Keratinocyte (primary cell): ENCODE data around the gene TAS1R2. TPM values are rescaled to one million over a fixed set of nuclear protein-coding genes. Genes with fewer than 3 reads are reported as not detected.

Experiments used
- DNase-seq: peaks from one replicate; pipeline ENCODE4 v3.0.0-alpha.2; 2011; ENCODE audit warnings: low read depth, missing footprints, low spot score
- FAIRE-seq: peaks from 2 replicates; lab custom pipeline; 2011; peaks lifted over from hg19 to GRCh38; lab: Jason Lieb, UNC
- H2AFZ ChIP-seq: 2 replicates; pipeline ENCODE4 v1.6.0; 2012; ENCODE audit warnings: low read length, control low read depth, inconsistent platforms; ENCODE audit not compliant: control insufficient read depth
- H3K27ac ChIP-seq: 2 replicates; pipeline ENCODE4 v1.5.1; 2011; ENCODE audit warnings: low read length; ENCODE audit not compliant: control insufficient read depth, insufficient read depth
- H3K27me3 ChIP-seq: 3 replicates; pipeline ENCODE4 v1.6.0; 2011; ENCODE audit warnings: low read length; ENCODE audit not compliant: control insufficient read depth, insufficient read depth; ENCODE audit errors: extremely low read depth
- H3K36me3 ChIP-seq, 2 experiments: 2 replicates in 1 of 2; 3 replicates in 1 of 2; pipeline ENCODE4 v1.5.1; 2011; ENCODE audit warnings: low read length in 2 of 2, mild to moderate bottlenecking in 1 of 2; ENCODE audit not compliant: control insufficient read depth in 2 of 2, insufficient read depth in 2 of 2; ENCODE audit errors: extremely low read depth in 1 of 2
- H3K4me1 ChIP-seq: 3 replicates; pipeline ENCODE4 v1.5.1; 2011; ENCODE audit warnings: low read length; ENCODE audit not compliant: control insufficient read depth, insufficient read depth; ENCODE audit errors: extremely low read depth
- H3K4me2 ChIP-seq: 3 replicates; pipeline ENCODE4 v1.6.0; 2011; ENCODE audit warnings: low read depth, low read length; ENCODE audit not compliant: control insufficient read depth, insufficient read depth; ENCODE audit errors: extremely low read depth
- H3K4me3 ChIP-seq, 3 experiments: fragments of 200-600 bp in 1 of 3; sonication (generic) in 1 of 3; 2 replicates in 2 of 3; 3 replicates in 1 of 3; pipeline ENCODE4 v1.5.1; 2011 to 2016; ENCODE audit warnings: low read length in 3 of 3, mild to moderate bottlenecking in 3 of 3, control low read depth in 2 of 3, inconsistent platforms in 1 of 3, low read depth in 1 of 3, mixed read lengths in 1 of 3, mixed run types in 1 of 3, moderate library complexity in 1 of 3; ENCODE audit not compliant: control insufficient read depth in 2 of 3, insufficient read depth in 2 of 3; ENCODE audit errors: extremely low read depth in 1 of 3
- H3K79me2 ChIP-seq: 2 replicates; pipeline ENCODE4 v1.6.0; 2012; ENCODE audit warnings: low read length; ENCODE audit not compliant: control insufficient read depth, insufficient read depth
- H3K9ac ChIP-seq: 3 replicates; pipeline ENCODE4 v1.6.0; 2011; ENCODE audit warnings: low read length; ENCODE audit not compliant: control insufficient read depth, insufficient read depth; ENCODE audit errors: extremely low read depth
- H3K9me1 ChIP-seq: 3 replicates; pipeline ENCODE4 v1.6.0; 2011; ENCODE audit warnings: low read length; ENCODE audit not compliant: control insufficient read depth, insufficient read depth; ENCODE audit errors: extremely low read depth
- H3K9me3 ChIP-seq: 2 replicates; pipeline ENCODE4 v1.5.1; 2012; ENCODE audit warnings: low read depth, low read length; ENCODE audit not compliant: control insufficient read depth
- H4K20me1 ChIP-seq: 3 replicates; pipeline ENCODE4 v1.6.0; 2011; ENCODE audit warnings: low read length; ENCODE audit not compliant: control insufficient read depth, insufficient read depth; ENCODE audit errors: extremely low read depth
- EZH2 ChIP-seq: IDR thresholded peaks from one replicate; pipeline ENCODE4 v1.6.1; 2012; ENCODE audit warnings: inconsistent platforms, mild to moderate bottlenecking, low read length, moderate library complexity
- dilution Hi-C: fragments of 300-500 bp; cut with MboI; formaldehyde crosslinking; loops from one replicate; pipeline ENCODE4 v1.7.0; 2020; ENCODE audit warnings: low sequenced_read_pairs; ENCODE audit not compliant: extremely low pct_ligation_motif_present
- polyA plus RNA-seq, 5 experiments: library from polyadenylated mRNA; depleted of rRNA in 3 of 5; stranded (reverse) in 3 of 5; stranded (forward) in 1 of 5; unstranded in 1 of 5; fragments of >200 nt; gene quantifications; 1 replicate in 1 of 5; 2 replicates in 3 of 5; 3 replicates in 1 of 5; pipeline versions ENCODE4 v1.2.1 to v1.2.3, GENCODE V29; 2011 to 2012; ENCODE audit warnings: missing spikeins in 2 of 5, low read depth in 1 of 5, low replicate concordance in 1 of 5
- TF ChIP-seq, protein P1 (sequence below), 3 experiments: IDR thresholded peaks in 1 of 3; conservative IDR thresholded peaks in 1 of 3; optimal IDR thresholded peaks in 1 of 3; 2 replicates in 2 of 3; 3 replicates in 1 of 3; pipeline versions ENCODE3 to v1.5.1; 2011; ENCODE audit warnings: low read length in 3 of 3, mild to moderate bottlenecking in 3 of 3, moderate library complexity in 2 of 3, control low read depth in 1 of 3, inconsistent platforms in 1 of 3; ENCODE audit not compliant: insufficient read depth in 2 of 3; ENCODE audit errors: extremely low read depth in 1 of 3

Gene TAS1R2
- polyA plus RNA-seq, 1 donor (not counting 4 experiments of a cell fraction or from before 2014, with no cell fraction given): not detected

DNA sequence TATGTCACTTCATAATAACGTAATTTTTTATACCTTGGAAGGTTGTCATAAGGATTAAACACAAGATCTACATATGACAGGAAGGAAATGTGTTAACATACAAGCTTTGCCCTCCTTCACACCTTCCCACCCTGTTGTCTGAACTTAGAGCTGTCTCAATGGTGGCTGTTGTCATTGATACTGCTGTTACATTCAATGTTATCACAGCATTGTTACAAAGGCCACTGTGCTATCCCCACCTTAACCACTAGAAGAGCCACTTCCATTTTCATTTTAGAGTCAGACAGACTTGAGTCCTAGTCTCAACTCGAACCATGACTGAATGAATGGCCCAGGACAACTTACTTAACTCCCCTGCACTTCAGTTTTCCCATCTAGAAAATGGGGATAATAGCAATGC is 31.2 kb downstream of the TAS1R2 start:
- dilution Hi-C loops: no loop called here
- no peak for FAIRE-seq
- Histone ChIP-seq H3K27me3 (peaks cover 9% of the 10 kb centered on the region), H3K9me1 (no peaks in the 10 kb centered on the region), H3K36me3 (no peaks in the 10 kb centered on the region), H3K79me2 (no peaks in the 10 kb centered on the region), H3K9ac (no peak overlapping the region), H3K9me3 (no peaks in the 10 kb centered on the region), H3K27ac (no peak overlapping the region), H3K4me3 (no peak overlapping the region), H3K4me1 (no peaks in the 10 kb centered on the region), H3K4me2 (no peak overlapping the region), H4K20me1 (no peaks in the 10 kb centered on the region), H2AFZ (no peak overlapping the region)
- no peak for TF ChIP-seq EZH2
- TF ChIP-seq, protein P1, sequence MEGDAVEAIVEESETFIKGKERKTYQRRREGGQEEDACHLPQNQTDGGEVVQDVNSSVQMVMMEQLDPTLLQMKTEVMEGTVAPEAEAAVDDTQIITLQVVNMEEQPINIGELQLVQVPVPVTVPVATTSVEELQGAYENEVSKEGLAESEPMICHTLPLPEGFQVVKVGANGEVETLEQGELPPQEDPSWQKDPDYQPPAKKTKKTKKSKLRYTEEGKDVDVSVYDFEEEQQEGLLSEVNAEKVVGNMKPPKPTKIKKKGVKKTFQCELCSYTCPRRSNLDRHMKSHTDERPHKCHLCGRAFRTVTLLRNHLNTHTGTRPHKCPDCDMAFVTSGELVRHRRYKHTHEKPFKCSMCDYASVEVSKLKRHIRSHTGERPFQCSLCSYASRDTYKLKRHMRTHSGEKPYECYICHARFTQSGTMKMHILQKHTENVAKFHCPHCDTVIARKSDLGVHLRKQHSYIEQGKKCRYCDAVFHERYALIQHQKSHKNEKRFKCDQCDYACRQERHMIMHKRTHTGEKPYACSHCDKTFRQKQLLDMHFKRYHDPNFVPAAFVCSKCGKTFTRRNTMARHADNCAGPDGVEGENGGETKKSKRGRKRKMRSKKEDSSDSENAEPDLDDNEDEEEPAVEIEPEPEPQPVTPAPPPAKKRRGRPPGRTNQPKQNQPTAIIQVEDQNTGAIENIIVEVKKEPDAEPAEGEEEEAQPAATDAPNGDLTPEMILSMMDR (optimal IDR thresholded peaks at IDR 0.05 in 1 of 3, IDR thresholded peaks at IDR 0.05 in 1 of 3, conservative IDR thresholded peaks at IDR 0.05 in 1 of 3; ENCODE audit: extremely low read depth in 1 of 3, insufficient read depth in 2 of 3, low read length in 3 of 3): no peak
- no peak for DNase-seq

DNA sequence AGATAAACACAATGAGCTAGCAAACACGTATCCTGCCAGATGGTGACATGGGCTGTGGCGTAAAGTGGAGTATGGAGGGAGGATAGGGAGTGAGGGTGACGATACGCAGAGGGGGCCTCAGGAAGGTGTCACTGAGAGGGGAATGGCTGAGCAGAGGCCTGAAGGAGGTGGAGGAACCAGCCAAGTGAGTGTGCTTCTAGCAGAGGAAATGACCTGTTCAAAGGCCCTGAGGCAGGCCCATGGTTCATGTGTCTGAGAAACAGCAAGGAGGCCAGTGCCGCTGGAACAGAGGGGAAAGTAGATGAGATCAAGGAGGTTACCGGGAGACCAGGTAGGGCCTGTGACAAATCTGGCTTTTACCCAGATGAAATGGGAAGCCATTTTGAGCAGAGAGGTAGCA is 36.0 kb downstream of the TAS1R2 start:
- no peaks in the 10 kb centered on the region for H3K9me1 ChIP-seq
- dilution Hi-C loops: no loop called here
- peaks cover 20% of the 10 kb centered on the region for H3K27me3 ChIP-seq
- DNase-seq (no peak), FAIRE-seq (no peak)
- no peaks in the 10 kb centered on the region for H4K20me1 ChIP-seq
- no peak overlapping the region for H2AFZ ChIP-seq
- no peak for TF ChIP-seq EZH2
- TF ChIP-seq, protein P1 (optimal IDR thresholded peaks at IDR 0.05 in 1 of 3, IDR thresholded peaks at IDR 0.05 in 1 of 3, conservative IDR thresholded peaks at IDR 0.05 in 1 of 3; ENCODE audit: extremely low read depth in 1 of 3, insufficient read depth in 2 of 3, low read length in 3 of 3): peak in 1 of 3 experiments; percentile 13
- no peaks in the 10 kb centered on the region for H3K79me2 ChIP-seq
- H3K4me3 ChIP-seq: no peak overlapping the region
- no peak overlapping the region for H3K4me2 ChIP-seq
- H3K36me3 ChIP-seq: no peaks in the 10 kb centered on the region
- H3K4me1 ChIP-seq: peaks cover 3% of the 10 kb centered on the region
- H3K9ac ChIP-seq: no peak overlapping the region
- H3K9me3 ChIP-seq: no peaks in the 10 kb centered on the region
- H3K27ac ChIP-seq: no peak overlapping the region
